ENCODE measurements around the gene CRP.

DNA sequence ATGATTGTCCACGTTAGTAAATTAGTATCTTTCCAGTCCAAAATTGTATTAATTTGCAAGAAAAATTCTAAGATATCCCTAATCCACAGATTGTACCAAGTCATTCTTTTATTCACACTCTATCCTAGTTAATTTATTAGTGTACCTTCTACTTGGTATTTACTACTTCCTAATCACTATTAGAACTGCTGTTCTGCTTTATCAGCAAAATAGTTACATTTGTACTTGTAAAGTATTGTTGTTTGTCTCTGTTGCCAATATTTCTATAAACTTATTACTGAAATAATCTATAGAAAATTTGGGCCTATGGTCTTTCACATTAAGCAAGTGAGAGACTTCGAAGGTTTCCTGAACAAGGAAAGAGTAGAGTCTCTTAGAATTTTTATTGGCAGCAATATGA lies 5.6 kb upstream of the CRP start:
- TF ChIP-seq CTCF (IDR thresholded peaks at IDR 0.05), result no peak
- no peak for TF ChIP-seq ZFX (IDR thresholded peaks at IDR 0.05; ENCODE audit: borderline replicate concordance)
